Glutamatergic neuron (in vitro differentiated cells): Measurements from ENCODE around the gene SMCO4. TPM values are rescaled to one million over a fixed set of nuclear protein-coding genes. Genes with fewer than 3 reads are reported as not detected.
A peak's percentile ranks its signal among the peaks of the same experiment; 100 is the strongest.
"Not testable (repeated sequence)": the region's sequence is repeated elsewhere in the genome, so short reads cannot be mapped to it uniquely, and the experiment has no call there.

ENCODE experiments used
- DNase-seq: peaks from one replicate; pipeline ENCODE4 v3.0.0; 2022
- H3K27ac Mint-ChIP-seq: one replicate; pipeline ENCODE4 v1.8.0; 2020; ENCODE audit warnings: mild to moderate bottlenecking, mixed read lengths, inconsistent platforms; ENCODE audit not compliant: unreplicated experiment
- H3K27me3 Mint-ChIP-seq: one replicate; pipeline ENCODE4 v1.8.0; 2020; ENCODE audit warnings: mild to moderate bottlenecking, moderate library complexity, mixed read lengths, inconsistent platforms; ENCODE audit not compliant: unreplicated experiment
- H3K36me3 Mint-ChIP-seq: one replicate; pipeline ENCODE4 v1.8.0; 2020; ENCODE audit warnings: mild to moderate bottlenecking, mixed read lengths, inconsistent platforms; ENCODE audit not compliant: unreplicated experiment
- H3K4me1 Mint-ChIP-seq: one replicate; pipeline ENCODE4 v1.8.0; 2020; ENCODE audit warnings: mild to moderate bottlenecking, low read depth, mixed read lengths, inconsistent platforms; ENCODE audit not compliant: unreplicated experiment
- H3K4me3 Mint-ChIP-seq: one replicate; pipeline ENCODE4 v1.8.0; 2020; ENCODE audit warnings: mild to moderate bottlenecking, mixed read lengths, inconsistent platforms; ENCODE audit not compliant: unreplicated experiment
- H3K9me3 Mint-ChIP-seq: one replicate; pipeline ENCODE4 v1.8.0; 2020; ENCODE audit warnings: mild to moderate bottlenecking, moderate library complexity, mixed read lengths, inconsistent platforms; ENCODE audit not compliant: unreplicated experiment
- CTCF ChIP-seq: fragments of 200-600 bp; sonication (generic); IDR thresholded peaks from one replicate; pipeline ENCODE4 v1.5.0; 2021; ENCODE audit not compliant: partially characterized antibody, unreplicated experiment
- long read RNA-seq: library from polyadenylated mRNA; unstranded; transcript quantifications from one replicate; pipeline ENCODE4 v2.0.0, GENCODE V29; 2020; ENCODE audit not compliant: unreplicated experiment
- total RNA-seq: library from RNA; stranded (reverse); fragmentation: NEBNext Ultra II Directional; extraction: Animal tissue kit (Norgen Biotek cat#: 25700); gene quantifications from one replicate; pipeline ENCODE4 v1.2.1, GENCODE V29; 2021; ENCODE audit not compliant: unreplicated experiment

Gene SMCO4
- total RNA-seq, result 3.0 TPM
- long read RNA-seq, result 0 reads

GRCh38 chr11:93543292-93543977, at the start of gene SMCO4:
Gene SMCO4 (minus strand): TSS chr11:93543391. CDS start chr11:93479189, 64,202 bp downstream.
- H3K27ac Mint-ChIP-seq, result peak within 1 kb of the TSS; percentile 34
- H3K36me3 Mint-ChIP-seq, result no peaks in the 10 kb centered on the region
- peak within 1 kb of the TSS; percentile 90 for H3K4me3 Mint-ChIP-seq
- DNase-seq, result peak; percentile 89
- H3K4me1 Mint-ChIP-seq, result peaks cover 2% of the 10 kb centered on the region
- TF ChIP-seq CTCF, result peak; percentile 57
- H3K27me3 Mint-ChIP-seq, result no peaks in the 10 kb centered on the region
- peaks cover 4% of the 10 kb centered on the region for H3K9me3 Mint-ChIP-seq

- no peaks in the 10 kb centered on the region for H3K9me3 Mint-ChIP-seq
- H3K4me1 Mint-ChIP-seq, result no peaks in the 10 kb centered on the region
- H3K27ac Mint-ChIP-seq, result no peak overlapping the region
Observed at GRCh38 chr11:93591247-93591898, 48.2 kb upstream of the SMCO4 start.

GRCh38 chr11:93589347-93589746, 46.2 kb upstream of the SMCO4 start:
- no peak for TF ChIP-seq CTCF
- no peak overlapping the region for H3K27ac Mint-ChIP-seq
- DNase-seq, result no peak
- H3K4me3 Mint-ChIP-seq, result no peak overlapping the region
- no peaks in the 10 kb centered on the region for H3K36me3 Mint-ChIP-seq
- H3K4me1 Mint-ChIP-seq, result no peaks in the 10 kb centered on the region
- no peaks in the 10 kb centered on the region for H3K9me3 Mint-ChIP-seq
- H3K27me3 Mint-ChIP-seq, result no peaks in the 10 kb centered on the region

More at GRCh38 chr11:93591247-93591898, 48.2 kb upstream of the SMCO4 start:
- no peak overlapping the region for H3K4me3 Mint-ChIP-seq
- no peak for DNase-seq
- TF ChIP-seq CTCF, result no peak
- H3K27me3 Mint-ChIP-seq, result no peaks in the 10 kb centered on the region
- no peaks in the 10 kb centered on the region for H3K36me3 Mint-ChIP-seq

- Mint-ChIP-seq H3K27ac (no peak overlapping the region), H3K36me3 (no peaks in the 10 kb centered on the region), H3K4me1 (no peaks in the 10 kb centered on the region), H3K9me3 (peaks cover 2% of the 10 kb centered on the region), H3K27me3 (no peaks in the 10 kb centered on the region), H3K4me3 (no peak overlapping the region)
- TF ChIP-seq CTCF, result no peak
- DNase-seq, result no peak
Observed at GRCh38 chr11:93587858-93588581, 44.8 kb upstream of the SMCO4 start.

GRCh38 chr11:93587425-93587824, 44.2 kb upstream of the SMCO4 start:
- H3K4me1 Mint-ChIP-seq, H3K27me3 Mint-ChIP-seq, DNase-seq, H3K36me3 Mint-ChIP-seq, H3K27ac Mint-ChIP-seq, H3K9me3 Mint-ChIP-seq, H3K4me3 Mint-ChIP-seq: not testable (repeated sequence)
